CD4-positive, alpha-beta T cell treated with Interleukin-17A for 1 hour (primary cell): ENCODE results near the gene CELSR1.
"Not testable (repeated sequence)": the region's sequence is repeated elsewhere in the genome, so short reads cannot be mapped to it uniquely, and the experiment has no call there.

Experiments used
- DNase-seq: peaks from one replicate; pipeline ENCODE4 v3.0.0-alpha.2; 2020

Gene CELSR1

GRCh38 chr22:46312848-46313247 lies 224.6 kb downstream of the CELSR1 start:
- not testable (repeated sequence) for DNase-seq

- no peak for DNase-seq
Observed at GRCh38 chr22:46312056-46312455, 225.4 kb downstream of the CELSR1 start.
